GM19438 (cell line): Measurements from ENCODE around the gene WDR41.
"Not testable (repeated sequence)": the region's sequence is repeated elsewhere in the genome, so short reads cannot be mapped to it uniquely, and the experiment has no call there.

Experiments
- ATAC-seq: cut with Tn5 transposase; IDR thresholded peaks from one replicate; pipeline ENCODE4 v1.9.1; 2021; ENCODE audit warnings: low read depth; ENCODE audit not compliant: unreplicated experiment

WDR41 gene

GRCh38 chr5:77491783-77492652, at the start of gene WDR41:
Gene WDR41, minus strand, starts transcription at chr5:77492316. Its CDS starts 96 bp downstream, at chr5:77492220.
- peak; percentile 92 for ATAC-seq

GRCh38 chr5:77531297-77531696, 39.2 kb upstream of the WDR41 start:
- no peak for ATAC-seq

- ATAC-seq: no peak
Observed at GRCh38 chr5:77518304-77518703, 26.2 kb upstream of the WDR41 start.

- ATAC-seq: no peak
Observed at GRCh38 chr5:77514457-77514856, 22.3 kb upstream of the WDR41 start.

GRCh38 chr5:77513321-77513720, 21.2 kb upstream of the WDR41 start:
- no peak for ATAC-seq

GRCh38 chr5:77501132-77501531, 9.0 kb upstream of the WDR41 start:
- ATAC-seq: not testable (repeated sequence)

GRCh38 chr5:77499973-77500372, 7.9 kb upstream of the WDR41 start:
- no peak for ATAC-seq

GRCh38 chr5:77499441-77499840, 7.3 kb upstream of the WDR41 start:
- no peak for ATAC-seq

GRCh38 chr5:77498952-77499351, 6.8 kb upstream of the WDR41 start:
- ATAC-seq: no peak

GRCh38 chr5:77494935-77495334, 2.8 kb upstream of the WDR41 start:
- ATAC-seq: no peak

GRCh38 chr5:77492653-77493000, 511 bp upstream of the WDR41 start:
- no peak for ATAC-seq

- ATAC-seq: not testable (repeated sequence)
Observed at GRCh38 chr5:77490741-77491344, 1.3 kb downstream of the WDR41 start.

GRCh38 chr5:77486344-77486962, 5.7 kb downstream of the WDR41 start:
- no peak for ATAC-seq

- ATAC-seq: no peak
Observed at GRCh38 chr5:77483682-77484081, 8.4 kb downstream of the WDR41 start.

- ATAC-seq: not testable (repeated sequence)
Observed at GRCh38 chr5:77475041-77475440, 17.1 kb downstream of the WDR41 start.

GRCh38 chr5:77468875-77469274, 23.2 kb downstream of the WDR41 start:
- ATAC-seq: not testable (repeated sequence)

GRCh38 chr5:77463905-77464304, 28.2 kb downstream of the WDR41 start:
- ATAC-seq: no peak

- no peak for ATAC-seq
Observed at GRCh38 chr5:77461287-77461686, 30.8 kb downstream of the WDR41 start.

GRCh38 chr5:77454123-77454522, 38.0 kb downstream of the WDR41 start:
- no peak for ATAC-seq

GRCh38 chr5:77452351-77452750, 39.8 kb downstream of the WDR41 start:
- no peak for ATAC-seq

- no peak for ATAC-seq
Observed at GRCh38 chr5:77449981-77450380, 42.1 kb downstream of the WDR41 start.

- no peak for ATAC-seq
Observed at GRCh38 chr5:77449277-77449676, 42.8 kb downstream of the WDR41 start.
